Karpas-422 (cell line): Measurements from ENCODE around the gene FAM9C. TPM values are rescaled to one million over a fixed set of nuclear protein-coding genes. Genes with fewer than 3 reads are reported as not detected.
A peak's percentile ranks its signal among the peaks of the same experiment; 100 is the strongest.

Source experiments
- DNase-seq: peaks from one replicate; pipeline ENCODE4 v3.0.0-alpha.2; 2015
- H2AFZ ChIP-seq: fragments of 200-600 bp; sonication (generic); 2 replicates; pipeline ENCODE4 v1.6.1; 2014; ENCODE audit warnings: antibody characterized with exemption, low read length, mixed read lengths
- H3K27ac ChIP-seq: fragments of 200-600 bp; sonication (generic); 2 replicates; pipeline ENCODE4 v1.5.1; 2014; ENCODE audit warnings: mild to moderate bottlenecking, low read length, moderate library complexity
- H3K27me3 ChIP-seq: fragments of 200-600 bp; sonication (generic); 2 replicates; pipeline ENCODE4 v1.6.1; 2014; ENCODE audit warnings: low read length, mixed read lengths
- H3K36me3 ChIP-seq: fragments of 200-600 bp; sonication (generic); 2 replicates; pipeline ENCODE4 v1.6.1; 2014; ENCODE audit warnings: low read length, mixed read lengths; ENCODE audit not compliant: insufficient read depth
- H3K4me1 ChIP-seq: fragments of 200-600 bp; sonication (generic); 2 replicates; pipeline ENCODE4 v1.6.1; 2014; ENCODE audit warnings: mild to moderate bottlenecking, low read length, mixed read lengths
- H3K4me2 ChIP-seq: fragments of 200-600 bp; sonication (generic); 2 replicates; pipeline ENCODE4 v1.6.1; 2014; ENCODE audit warnings: low read length, low read depth, mild to moderate bottlenecking; ENCODE audit not compliant: poor library complexity, severe bottlenecking
- H3K4me3 ChIP-seq: fragments of 200-600 bp; sonication (generic); 2 replicates; pipeline ENCODE4 v1.5.1; 2014; ENCODE audit warnings: mild to moderate bottlenecking, antibody characterized with exemption, low read length, mixed read lengths
- H3K79me2 ChIP-seq: fragments of 200-600 bp; sonication (generic); 2 replicates; pipeline ENCODE4 v1.6.1; 2014; ENCODE audit warnings: mild to moderate bottlenecking, low read length, mixed read lengths
- H3K9ac ChIP-seq: fragments of 200-600 bp; sonication (generic); 2 replicates; pipeline ENCODE4 v1.6.0; 2014; ENCODE audit warnings: low read length
- H3K9me2 ChIP-seq: fragments of 200-600 bp; sonication (generic), shearing (Covaris generic); replicated peaks from 2 replicates; pipeline ENCODE4 v1.6.0; 2014; ENCODE audit warnings: mild to moderate bottlenecking, low read length, moderate library complexity; ENCODE audit not compliant: insufficient read depth
- H3K9me3 ChIP-seq: fragments of 300-700, 200-600 bp; sonication (generic); 2 replicates; pipeline ENCODE4 v1.6.1; 2014; ENCODE audit warnings: low read length, mixed read lengths
- H4K20me1 ChIP-seq: fragments of 200-600 bp; sonication (generic); 2 replicates; pipeline ENCODE4 v1.6.1; 2014; ENCODE audit warnings: mild to moderate bottlenecking, antibody characterized with exemption, low read length, low read depth; ENCODE audit not compliant: insufficient read depth
- total RNA-seq: library from RNA; depleted of rRNA; stranded (reverse); fragments of >200 nt; shearing (Covaris generic); gene quantifications from 2 replicates; pipeline ENCODE4 v1.2.3, GENCODE V29; 2014; ENCODE audit warnings: low replicate concordance

The FAM9C gene
- total RNA-seq, 1 experiment from 2014 or later: not detected

DNA sequence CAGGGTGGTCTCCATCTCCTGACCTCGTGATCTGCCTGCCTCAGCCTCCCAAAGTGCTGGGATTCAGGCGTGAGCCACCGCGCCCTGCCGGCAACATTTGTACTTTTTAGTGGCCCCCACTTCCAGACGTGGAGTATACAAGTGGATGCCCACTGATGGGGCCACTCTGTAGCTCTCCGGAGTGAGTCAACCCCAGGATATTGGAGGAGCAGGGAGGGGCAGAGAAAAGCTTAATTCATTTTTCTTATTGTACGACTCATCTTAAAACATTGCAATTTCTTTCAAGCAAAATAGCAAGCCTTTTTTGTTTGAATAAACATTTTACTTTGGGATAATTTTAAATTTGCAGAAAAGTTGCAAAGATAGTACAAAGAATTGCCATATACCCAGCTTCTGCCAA lies 34.6 kb downstream of the FAM9C start:
- Histone ChIP-seq H3K4me1 (peaks cover 53% of the 10 kb centered on the region), H3K9me3 (no peaks in the 10 kb centered on the region), H3K4me2 (no peak overlapping the region)

DNA sequence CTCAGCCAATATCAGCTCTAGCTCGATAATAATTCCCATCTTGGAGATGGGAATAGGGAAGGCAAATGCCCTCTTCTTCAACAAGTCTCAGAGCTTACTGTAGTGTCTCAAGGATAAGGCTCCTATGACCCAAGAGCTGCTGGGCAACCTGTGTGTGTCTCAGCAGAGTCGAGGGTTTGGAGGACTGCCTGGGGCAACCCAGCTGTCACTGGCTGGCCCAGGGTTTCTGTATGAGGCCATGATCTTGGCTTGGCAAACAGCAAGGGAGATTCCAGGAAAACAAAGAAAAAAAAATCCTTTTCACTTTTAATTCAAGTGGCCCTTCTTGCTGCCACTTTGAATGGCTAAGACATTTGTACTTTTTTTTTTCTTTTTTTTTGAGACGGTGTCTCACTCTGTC lies 35.1 kb downstream of the FAM9C start:
- no peak overlapping the region for H3K4me2 ChIP-seq
- H3K9me3 ChIP-seq: no peaks in the 10 kb centered on the region
- no peaks in the 10 kb centered on the region for H4K20me1 ChIP-seq
- no peak overlapping the region for H2AFZ ChIP-seq
- H3K79me2 ChIP-seq: no peaks in the 10 kb centered on the region
- H3K27me3 ChIP-seq: no peaks in the 10 kb centered on the region
- no peak overlapping the region for H3K9ac ChIP-seq
- H3K36me3 ChIP-seq: no peaks in the 10 kb centered on the region
- no peak overlapping the region for H3K27ac ChIP-seq
- H3K4me3 ChIP-seq: no peak overlapping the region
- no peak for DNase-seq
- peaks cover 50% of the 10 kb centered on the region for H3K4me1 ChIP-seq
- H3K9me2 ChIP-seq: no peaks in the 10 kb centered on the region

More for the DNA sequence above, 34.6 kb downstream of the FAM9C start:
- no peaks in the 10 kb centered on the region for H3K79me2 ChIP-seq
- H4K20me1 ChIP-seq: no peaks in the 10 kb centered on the region
- no peaks in the 10 kb centered on the region for H3K27me3 ChIP-seq
- H2AFZ ChIP-seq: no peak overlapping the region
- H3K9ac ChIP-seq: no peak overlapping the region
- no peak overlapping the region for H3K4me3 ChIP-seq
- H3K36me3 ChIP-seq: no peaks in the 10 kb centered on the region
- no peak for DNase-seq
- no peak overlapping the region for H3K27ac ChIP-seq
- no peaks in the 10 kb centered on the region for H3K9me2 ChIP-seq

DNA sequence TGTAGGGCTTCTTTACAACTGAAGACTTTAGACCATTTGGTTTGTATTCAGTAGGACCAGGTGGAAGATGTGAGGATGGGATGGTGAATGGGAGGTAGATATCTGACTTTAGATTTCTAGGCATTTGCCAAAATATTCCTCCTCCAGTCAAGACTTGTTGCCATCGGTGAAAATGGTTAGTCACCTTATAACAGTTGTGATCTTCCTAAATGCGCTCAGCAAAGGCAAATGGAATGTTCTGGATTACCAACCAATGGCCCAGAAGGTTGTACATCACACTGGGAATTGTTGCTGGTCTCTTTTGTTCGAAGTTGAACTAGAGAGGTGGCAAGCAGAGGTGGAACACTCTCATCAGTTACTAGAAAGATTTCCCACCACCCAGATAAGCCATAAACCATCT lies 35.6 kb downstream of the FAM9C start:
- Histone ChIP-seq H3K4me2 (peak overlapping the region; percentile 65), H3K9me2 (no peaks in the 10 kb centered on the region), H3K36me3 (no peaks in the 10 kb centered on the region), H3K9me3 (no peaks in the 10 kb centered on the region), H3K27ac (no peak overlapping the region), H2AFZ (no peak overlapping the region), H3K79me2 (no peaks in the 10 kb centered on the region), H3K9ac (no peak overlapping the region), H3K4me3 (no peak overlapping the region), H3K4me1 (peaks cover 46% of the 10 kb centered on the region), H3K27me3 (no peaks in the 10 kb centered on the region), H4K20me1 (no peaks in the 10 kb centered on the region)
- no peak for DNase-seq

DNA sequence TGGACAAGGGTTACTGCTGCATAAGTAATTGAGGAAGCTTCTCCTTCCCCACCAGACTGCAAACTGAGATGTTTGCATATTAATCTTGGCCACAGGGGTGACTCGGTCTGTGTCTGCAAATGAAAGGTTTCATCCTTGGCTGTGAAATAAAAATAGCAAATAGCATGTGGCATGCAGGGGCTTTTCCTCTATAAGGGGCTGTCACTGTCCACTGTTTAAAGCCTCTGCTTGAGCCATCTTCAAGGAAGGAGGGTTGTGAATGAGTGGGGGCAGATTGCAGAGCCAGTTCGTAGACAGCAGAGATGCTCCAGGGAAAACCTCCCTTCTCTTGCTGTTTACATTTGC lies 36.3 kb downstream of the FAM9C start:
- H3K27ac ChIP-seq: no peak overlapping the region
- H3K9ac ChIP-seq: no peak overlapping the region
- no peak overlapping the region for H2AFZ ChIP-seq
- no peaks in the 10 kb centered on the region for H3K9me3 ChIP-seq
- H3K27me3 ChIP-seq: no peaks in the 10 kb centered on the region
- H3K79me2 ChIP-seq: no peaks in the 10 kb centered on the region
- no peaks in the 10 kb centered on the region for H3K36me3 ChIP-seq
- H3K9me2 ChIP-seq: no peaks in the 10 kb centered on the region
- peak overlapping the region; percentile 23; the same call in 1 of the 2 replicates for H3K4me3 ChIP-seq
- H4K20me1 ChIP-seq: no peaks in the 10 kb centered on the region
- peaks cover 40% of the 10 kb centered on the region for H3K4me1 ChIP-seq
- peak overlapping the region; percentile 65 for H3K4me2 ChIP-seq
- DNase-seq: peak; percentile 75

DNA sequence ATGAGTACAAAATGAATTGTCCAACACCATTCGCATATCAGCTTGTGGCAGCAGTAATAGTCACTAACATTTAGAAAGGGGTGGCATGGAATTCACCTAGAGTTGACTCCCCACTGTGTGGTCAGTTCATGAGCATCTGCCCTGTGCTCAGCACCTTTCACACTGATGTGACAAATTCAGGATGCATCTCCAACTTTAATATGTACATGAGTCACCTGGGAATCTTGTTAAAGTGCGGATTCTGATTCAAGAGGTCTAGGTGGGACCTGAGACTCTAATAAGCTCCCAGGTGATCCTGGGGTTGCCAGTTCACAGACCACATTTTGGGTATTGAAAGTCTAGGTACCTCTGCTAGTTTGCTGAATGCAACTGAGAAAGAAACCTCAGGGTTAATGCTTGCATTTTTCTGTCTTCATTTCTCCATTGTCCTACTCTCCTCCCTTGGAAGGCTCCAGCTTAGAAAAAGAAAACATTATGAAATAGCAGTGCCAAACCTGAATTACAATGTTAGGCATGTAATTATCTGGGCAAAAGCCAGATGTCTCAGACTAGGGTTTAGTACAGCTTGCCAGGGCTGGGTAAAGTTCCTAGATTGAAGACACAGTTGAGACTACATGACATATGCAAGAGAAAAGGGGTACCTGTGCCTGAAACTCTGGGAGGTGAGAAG lies 36.8 kb downstream of the FAM9C start:
- H3K4me2 ChIP-seq: peak overlapping the region; percentile 65
- DNase-seq: no peak
- no peak overlapping the region for H3K9ac ChIP-seq

DNA sequence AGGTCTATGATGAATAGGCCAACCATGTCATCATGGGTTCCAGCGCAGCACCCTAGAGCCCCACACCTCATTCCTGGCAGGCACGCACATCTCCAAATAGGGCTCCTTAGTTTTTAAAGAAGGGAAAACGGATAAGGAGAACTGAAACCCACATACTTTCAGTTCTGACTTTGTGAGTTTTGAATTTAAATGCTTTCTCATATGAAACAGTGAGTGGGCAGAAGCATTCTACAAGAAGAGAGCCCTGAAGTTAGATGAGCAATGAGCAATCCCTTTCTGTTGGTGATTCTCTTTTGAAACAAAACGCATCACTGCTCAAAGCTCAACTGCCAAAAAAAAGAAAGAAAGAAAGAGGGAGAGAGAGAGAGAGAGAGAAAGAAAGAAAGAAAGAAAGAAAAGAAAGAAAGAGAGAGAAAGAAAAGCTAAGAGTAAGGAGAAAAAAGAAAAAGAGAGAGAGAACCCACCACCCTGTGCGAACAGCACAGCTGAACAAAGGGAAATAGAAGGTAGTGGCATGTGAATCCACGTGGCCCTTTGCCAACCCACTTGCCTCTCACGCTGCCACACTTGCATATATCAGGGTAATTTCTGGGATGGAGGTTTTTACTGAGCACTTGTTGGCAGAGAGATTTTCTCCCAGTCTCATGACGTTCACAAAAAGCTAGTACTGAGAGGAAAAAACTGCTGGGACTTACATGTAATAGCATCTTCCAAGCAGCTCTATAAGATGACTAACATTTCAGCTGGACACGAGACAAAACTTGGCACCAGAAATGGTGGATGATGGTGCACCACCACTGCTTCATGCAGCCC lies 38.6 kb downstream of the FAM9C start:
- H3K79me2 ChIP-seq: no peaks in the 10 kb centered on the region
- peak overlapping the region; percentile 59 for H3K4me2 ChIP-seq
- no peaks in the 10 kb centered on the region for H3K9me2 ChIP-seq
- H3K27me3 ChIP-seq: no peaks in the 10 kb centered on the region
- DNase-seq: peak; percentile 58
- H3K4me1 ChIP-seq: peaks cover 62% of the 10 kb centered on the region
- H4K20me1 ChIP-seq: no peaks in the 10 kb centered on the region
- no peaks in the 10 kb centered on the region for H3K36me3 ChIP-seq
- no peaks in the 10 kb centered on the region for H3K9me3 ChIP-seq
- peak overlapping the region; percentile 55 for H2AFZ ChIP-seq
- H3K9ac ChIP-seq: peak overlapping the region; percentile 37
- H3K4me3 ChIP-seq: peak overlapping the region; percentile 17; the same call in 1 of the 2 replicates
- peak overlapping the region; percentile 72 for H3K27ac ChIP-seq

More for the DNA sequence above, 36.8 kb downstream of the FAM9C start:
- H3K36me3 ChIP-seq: no peaks in the 10 kb centered on the region
- no peaks in the 10 kb centered on the region for H3K27me3 ChIP-seq
- no peak overlapping the region; the same call in 1 of the 2 replicates for H3K4me3 ChIP-seq
- H3K4me1 ChIP-seq: peaks cover 44% of the 10 kb centered on the region
- no peak overlapping the region for H2AFZ ChIP-seq
- no peaks in the 10 kb centered on the region for H3K9me2 ChIP-seq
- H3K27ac ChIP-seq: no peak overlapping the region
- H3K79me2 ChIP-seq: no peaks in the 10 kb centered on the region
- H3K9me3 ChIP-seq: no peaks in the 10 kb centered on the region
- no peaks in the 10 kb centered on the region for H4K20me1 ChIP-seq

DNA sequence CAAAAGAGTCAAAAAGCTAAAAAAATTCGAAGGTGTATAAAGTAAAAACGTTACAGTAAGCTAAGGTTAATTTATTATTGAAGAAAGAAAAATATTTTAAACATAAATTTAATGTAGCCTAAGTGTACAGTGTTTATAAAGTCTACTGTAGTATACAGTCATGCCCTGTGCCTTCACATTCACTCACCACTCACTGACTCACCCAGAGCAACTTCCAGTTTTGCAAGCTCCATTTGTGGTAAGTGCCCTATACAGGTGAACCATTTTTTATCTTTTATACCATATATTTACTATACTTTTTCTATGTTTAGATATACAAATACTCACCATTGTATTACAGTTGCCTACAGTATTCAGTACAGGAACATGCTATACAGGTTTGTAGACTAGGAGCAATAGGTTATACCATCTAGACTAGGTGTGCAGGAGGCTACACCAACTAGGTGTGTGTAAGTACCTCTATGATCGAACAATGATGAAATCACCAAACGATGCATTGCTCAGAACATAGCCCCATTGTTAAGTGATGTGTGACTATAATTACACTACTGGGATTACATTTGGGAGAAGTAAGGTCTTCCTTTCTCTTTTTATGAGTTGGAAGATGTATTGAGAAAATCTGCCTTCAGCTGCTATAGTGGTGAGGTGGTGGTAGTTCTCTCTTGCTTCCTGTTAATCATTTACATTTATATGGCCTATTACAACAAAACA lies 42.3 kb downstream of the FAM9C start:
- Histone ChIP-seq H3K4me3 (no peak overlapping the region), H3K4me1 (peaks cover 81% of the 10 kb centered on the region)

DNA sequence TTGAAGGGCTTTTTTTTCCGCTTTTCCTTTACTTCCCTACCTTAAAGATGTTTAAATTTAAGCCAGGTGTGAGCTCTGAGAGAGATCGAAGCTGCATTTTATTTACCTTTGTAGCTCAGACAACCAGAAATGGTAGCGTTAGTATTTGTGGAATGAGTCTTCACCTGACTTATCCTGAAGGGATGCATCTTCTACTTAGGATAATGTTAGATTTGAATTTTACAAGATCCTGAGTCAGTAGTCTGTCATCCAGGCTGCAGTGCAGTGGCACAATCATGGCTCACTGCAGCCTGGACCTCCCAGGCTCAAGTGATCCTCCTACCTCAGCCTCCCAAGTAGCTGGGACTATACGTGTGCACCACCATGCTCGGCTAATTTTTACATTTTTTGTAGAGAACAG lies 43.3 kb downstream of the FAM9C start:
- H3K36me3 ChIP-seq: no peaks in the 10 kb centered on the region
- no peak for DNase-seq
- H3K27ac ChIP-seq: peak overlapping the region; percentile 96
- H3K4me1 ChIP-seq: peaks cover 70% of the 10 kb centered on the region
- H3K9ac ChIP-seq: peak overlapping the region; percentile 54
- no peaks in the 10 kb centered on the region for H3K27me3 ChIP-seq
- no peak overlapping the region for H2AFZ ChIP-seq
- no peaks in the 10 kb centered on the region for H3K9me2 ChIP-seq
- H4K20me1 ChIP-seq: no peaks in the 10 kb centered on the region
- H3K9me3 ChIP-seq: no peaks in the 10 kb centered on the region
- H3K4me3 ChIP-seq: no peak overlapping the region
- H3K4me2 ChIP-seq: peak overlapping the region; percentile 77
- no peaks in the 10 kb centered on the region for H3K79me2 ChIP-seq

More for the DNA sequence above, 42.3 kb downstream of the FAM9C start:
- H2AFZ ChIP-seq: no peak overlapping the region
- peak; percentile 59 for DNase-seq
- H3K9me3 ChIP-seq: no peaks in the 10 kb centered on the region
- no peaks in the 10 kb centered on the region for H3K9me2 ChIP-seq
- H3K9ac ChIP-seq: no peak overlapping the region
- H3K36me3 ChIP-seq: no peaks in the 10 kb centered on the region
- no peaks in the 10 kb centered on the region for H3K79me2 ChIP-seq
- H3K27me3 ChIP-seq: no peaks in the 10 kb centered on the region
- H4K20me1 ChIP-seq: no peaks in the 10 kb centered on the region
- peak overlapping the region; percentile 96 for H3K27ac ChIP-seq
- no peak overlapping the region for H3K4me2 ChIP-seq
